ENCODE results near the gene TRIM33. TPM values are rescaled to one million over a fixed set of nuclear protein-coding genes. Genes with fewer than 3 reads are reported as not detected.

Gene TRIM33
- total RNA-seq, 1 experiment from 2014 or later = 53.8 TPM

DNA sequence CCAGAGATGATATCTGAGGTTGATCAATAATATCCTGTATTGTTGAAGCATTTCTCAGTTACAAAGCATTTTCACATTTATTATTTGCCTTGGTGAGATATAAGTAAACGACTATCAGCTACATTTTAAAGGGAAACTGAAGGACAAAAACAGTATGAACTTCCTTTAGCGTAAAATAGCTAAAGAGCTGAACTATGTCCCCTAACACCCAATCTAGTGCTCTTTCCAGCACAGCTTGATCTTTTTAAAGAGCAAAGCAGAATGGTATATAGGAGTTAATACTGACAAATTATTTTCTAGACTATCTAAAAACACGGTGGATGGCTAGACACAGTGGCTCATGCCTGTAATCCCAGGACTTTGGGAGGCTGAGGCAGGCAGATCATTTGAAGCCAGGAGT is 3.5 kb downstream of the TRIM33 start:
- Histone ChIP-seq H3K56ac (ENCODE audit: insufficient read length, low read depth, low read length) (no peak overlapping the region), H2BK5ac (ENCODE audit: insufficient read length, low read length) (no peak overlapping the region), H4K5ac (ENCODE audit: insufficient read length, low read depth, low read length) (no peak overlapping the region), H3K18ac (ENCODE audit: insufficient read length, low read depth, low read length) (no peak overlapping the region), H2BK15ac (ENCODE audit: low read depth, low read length) (no peak overlapping the region), H2BK120ac (ENCODE audit: low read depth, low read length, poor library complexity, severe bottlenecking) (no peak overlapping the region), H2AFZ (ENCODE audit: low read length) (no peak overlapping the region), H2BK20ac (ENCODE audit: low read depth, low read length, poor library complexity, severe bottlenecking) (no peak overlapping the region), H3T11ph (ENCODE audit: low read length) (no peak overlapping the region), H3K4ac (ENCODE audit: low read depth, low read length) (no peak overlapping the region), H3K79me1 (ENCODE audit: insufficient read depth, low read depth, low read length, poor library complexity, severe bottlenecking) (peaks cover 2% of the 10 kb centered on the region), H3K14ac (ENCODE audit: insufficient read depth, low read length) (no peak overlapping the region), H3K27me3 (ENCODE audit: insufficient read depth, low read length) (no peaks in the 10 kb centered on the region), H3K4me1 (ENCODE audit: insufficient read depth, low read length) (peaks cover 4% of the 10 kb centered on the region; the same call in 1 of the 2 replicates), H2AK5ac (ENCODE audit: insufficient read length, low read length) (no peak overlapping the region), H3K79me2 (ENCODE audit: insufficient read depth, low read length) (peaks cover 51% of the 10 kb centered on the region), H3K23ac (ENCODE audit: insufficient read length, low read depth, low read length) (no peak overlapping the region), H4K20me1 (ENCODE audit: control insufficient read depth, insufficient read depth, insufficient read length) (no peaks in the 10 kb centered on the region), H3K23me2 (ENCODE audit: insufficient read length, low read depth, low read length, poor library complexity, severe bottlenecking) (peaks cover 23% of the 10 kb centered on the region), H4K8ac (replicated peaks; ENCODE audit: insufficient read length, low read depth, low read length) (no peak overlapping the region), H3K9me3 (ENCODE audit: control insufficient read depth, low read depth, low read length) (no peaks in the 10 kb centered on the region), H2BK12ac (ENCODE audit: insufficient read length, low read depth, low read length) (no peak overlapping the region), H4K91ac (ENCODE audit: insufficient read length, low read depth, low read length) (no peak overlapping the region), H3K27ac (ENCODE audit: insufficient read length, low read depth, low read length) (no peak overlapping the region), H3K9ac (ENCODE audit: extremely low read depth, insufficient read length, low read length) (no peak overlapping the region), H3K4me2 (ENCODE audit: insufficient read depth, insufficient read length, low read length) (no peak overlapping the region)
- TF ChIP-seq, protein P1, sequence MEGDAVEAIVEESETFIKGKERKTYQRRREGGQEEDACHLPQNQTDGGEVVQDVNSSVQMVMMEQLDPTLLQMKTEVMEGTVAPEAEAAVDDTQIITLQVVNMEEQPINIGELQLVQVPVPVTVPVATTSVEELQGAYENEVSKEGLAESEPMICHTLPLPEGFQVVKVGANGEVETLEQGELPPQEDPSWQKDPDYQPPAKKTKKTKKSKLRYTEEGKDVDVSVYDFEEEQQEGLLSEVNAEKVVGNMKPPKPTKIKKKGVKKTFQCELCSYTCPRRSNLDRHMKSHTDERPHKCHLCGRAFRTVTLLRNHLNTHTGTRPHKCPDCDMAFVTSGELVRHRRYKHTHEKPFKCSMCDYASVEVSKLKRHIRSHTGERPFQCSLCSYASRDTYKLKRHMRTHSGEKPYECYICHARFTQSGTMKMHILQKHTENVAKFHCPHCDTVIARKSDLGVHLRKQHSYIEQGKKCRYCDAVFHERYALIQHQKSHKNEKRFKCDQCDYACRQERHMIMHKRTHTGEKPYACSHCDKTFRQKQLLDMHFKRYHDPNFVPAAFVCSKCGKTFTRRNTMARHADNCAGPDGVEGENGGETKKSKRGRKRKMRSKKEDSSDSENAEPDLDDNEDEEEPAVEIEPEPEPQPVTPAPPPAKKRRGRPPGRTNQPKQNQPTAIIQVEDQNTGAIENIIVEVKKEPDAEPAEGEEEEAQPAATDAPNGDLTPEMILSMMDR (conservative IDR thresholded peaks at IDR 0.05) = no peak
- peaks cover 3% of the 10 kb centered on the region for H3K27me3 Mint-ChIP-seq (ENCODE audit: low read depth)
- DNase-seq = no peak
- H3K27ac Mint-ChIP-seq = peak overlapping the region in 1 of 3 experiments; percentile 0; a peak in 1 of 7 replicates
- peak overlapping the region; percentile 24 to 62 for H3K4me3 Mint-ChIP-seq
- H3K36me3 Mint-ChIP-seq (ENCODE audit: insufficient read depth in 1 of 3, low read depth in 3 of 3) = peaks cover 16 to 21% (median 21%) of the 10 kb centered on the region in 3 experiments
- peaks cover 38 to 40% of the 10 kb centered on the region in 2 experiments for H3K4me1 Mint-ChIP-seq
- no peaks in the 10 kb centered on the region for H3K9me3 Mint-ChIP-seq
- WGBS (ENCODE audit: extremely low coverage, insufficient read length, low lambda C conversion rate) = no CpG with 5 or more reads among the region's 3 CpGs

All from H9 (cell line).